ENCODE results near the gene CDYL2. TPM values are rescaled to one million over a fixed set of nuclear protein-coding genes. Genes with fewer than 3 reads are reported as not detected.

Gene CDYL2
- total and polyA plus RNA-seq, 2 donors (not counting 3 experiments of a cell fraction or from before 2014, with no cell fraction given) = 7.1 to 71.3 TPM

GRCh38 chr16:80716564-80717139 lies 87.7 kb downstream of the CDYL2 start:
- TF ChIP-seq MAX (IDR thresholded peaks at IDR 0.05; ENCODE audit: insufficient read depth, insufficient read length) = no peak
- no peak for TF ChIP-seq GATA2 (IDR thresholded peaks at IDR 0.05; ENCODE audit: insufficient read depth, insufficient read length, low read depth, low read length)
- no peak for TF ChIP-seq EZH2 (IDR thresholded peaks at IDR 0.05; ENCODE audit: borderline replicate concordance, low read depth, low read length, severe bottlenecking)
- TF ChIP-seq CTCF (IDR thresholded peaks at IDR 0.05; ENCODE audit: extremely low read depth in 1 of 2, insufficient read depth in 1 of 2, low read depth in 1 of 2, low read length in 2 of 2) = no peak
- no peak for TF ChIP-seq JUN (IDR thresholded peaks at IDR 0.05; ENCODE audit: borderline replicate concordance, insufficient read depth, insufficient read length, low read depth)
- no peak for TF ChIP-seq POLR2A (IDR thresholded peaks at IDR 0.05; ENCODE audit: low read depth, low read length)
- no peak for TF ChIP-seq POLR2AphosphoS5 (IDR thresholded peaks at IDR 0.05; ENCODE audit: insufficient read depth, low read depth, low read length)
- no peak for TF ChIP-seq MYC (IDR thresholded peaks at IDR 0.05; ENCODE audit: low read depth, low read length)
- Histone ChIP-seq H3K79me2 (ENCODE audit: control insufficient read depth, insufficient read depth, low read length) (peaks cover 87% of the 10 kb centered on the region), H3K9me3 (replicated peaks; ENCODE audit: control insufficient read depth, insufficient read depth, low read length) (no peaks in the 10 kb centered on the region), H2AFZ (ENCODE audit: low read depth, low read length) (no peak overlapping the region), H3K27me3 (ENCODE audit: control insufficient read depth in 2 of 2, insufficient read depth in 2 of 2, low read length in 2 of 2) (no peaks in the 10 kb centered on the region), H3K4me3 (replicated peaks in 1 of 3; ENCODE audit: insufficient read depth in 1 of 3, low read depth in 1 of 3, low read length in 3 of 3) (no peak overlapping the region), H3K4me1 (ENCODE audit: control insufficient read depth, extremely low read depth, insufficient read depth, low read length) (peaks cover 32% of the 10 kb centered on the region), H3K9me1 (replicated peaks; ENCODE audit: control insufficient read depth, extremely low read depth, insufficient read depth, low read length) (no peaks in the 10 kb centered on the region), H3K27ac (ENCODE audit: insufficient read depth, low read depth, low read length) (no peak overlapping the region), H4K20me1 (replicated peaks; ENCODE audit: control insufficient read depth, extremely low read depth, insufficient read depth, low read length) (peaks cover 8% of the 10 kb centered on the region), H3K9ac (replicated peaks; ENCODE audit: extremely low read depth, insufficient read depth, low read length) (no peak overlapping the region), H3K36me3 (ENCODE audit: control insufficient read depth in 2 of 2, extremely low read depth in 1 of 2, insufficient read depth in 2 of 2, low read length in 2 of 2) (no peaks in the 10 kb centered on the region), H3K4me2 (ENCODE audit: insufficient read depth, low read length) (no peak overlapping the region)
- ChIA-PET POLR2A (no interaction called here), CTCF (no interaction called here)
- BruUV-seq (replicated peaks) = no TSS peak
- no peak for FAIRE-seq
- intact Hi-C loops (cut with micrococcal nuclease) (no loop called here), dilution Hi-C loops (cut with MboI; ENCODE audit: extremely low pct_ligation_motif_present, low sequenced_read_pairs) (no loop called here)
- DNase-seq (ENCODE audit: low read depth, low spot score) = no peak
